ENCODE results near the gene TESK1. TPM values are rescaled to one million over a fixed set of nuclear protein-coding genes. Genes with fewer than 3 reads are reported as not detected.

Gene TESK1
- total RNA-seq, 4 donors from 2014 or later, result 2.0 to 59.7 (median 15.5) TPM

DNA sequence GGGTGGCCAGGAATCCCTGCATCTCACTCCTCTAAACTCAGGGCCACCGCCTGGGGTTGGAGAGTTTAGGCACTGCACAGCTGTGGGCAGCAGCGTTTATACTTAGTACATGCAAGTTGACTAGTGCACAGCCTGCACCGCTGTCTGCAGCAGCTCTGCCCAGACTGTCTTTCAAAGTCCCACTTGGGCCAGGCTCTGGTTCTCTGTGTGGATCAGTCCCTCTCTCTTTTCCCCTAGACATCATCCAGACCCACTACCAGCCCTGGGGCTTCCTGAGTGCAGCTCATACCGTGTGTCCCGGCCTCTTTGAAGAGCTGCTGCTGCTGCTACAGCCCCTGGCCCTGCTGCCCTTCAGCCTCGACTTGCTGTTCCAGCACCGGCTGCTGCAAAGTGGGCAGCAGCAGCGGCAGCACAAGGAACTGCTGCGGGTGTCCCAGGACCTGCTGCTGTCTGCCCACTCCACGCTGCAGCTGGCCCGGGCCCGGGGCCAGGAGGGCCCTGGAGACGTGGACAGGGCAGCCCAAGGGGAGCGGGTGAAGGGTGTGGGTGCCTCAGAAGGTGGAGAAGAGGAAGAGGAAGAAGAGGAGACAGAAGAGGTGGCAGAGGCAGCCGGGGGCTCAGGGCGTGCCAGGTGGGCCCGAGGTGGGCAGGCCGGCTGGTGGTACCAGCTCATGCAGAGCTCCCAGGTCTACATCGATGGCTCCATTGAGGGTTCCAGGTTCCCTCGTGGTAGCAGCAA, 45.1 kb upstream of the TESK1 start:
- intact Hi-C loops (cut with DNase I; ENCODE audit: low total_unique reads), result no loop called here
- H3K9me3 ChIP-seq, result no peaks in the 10 kb centered on the region
- TF ChIP-seq, protein P1, sequence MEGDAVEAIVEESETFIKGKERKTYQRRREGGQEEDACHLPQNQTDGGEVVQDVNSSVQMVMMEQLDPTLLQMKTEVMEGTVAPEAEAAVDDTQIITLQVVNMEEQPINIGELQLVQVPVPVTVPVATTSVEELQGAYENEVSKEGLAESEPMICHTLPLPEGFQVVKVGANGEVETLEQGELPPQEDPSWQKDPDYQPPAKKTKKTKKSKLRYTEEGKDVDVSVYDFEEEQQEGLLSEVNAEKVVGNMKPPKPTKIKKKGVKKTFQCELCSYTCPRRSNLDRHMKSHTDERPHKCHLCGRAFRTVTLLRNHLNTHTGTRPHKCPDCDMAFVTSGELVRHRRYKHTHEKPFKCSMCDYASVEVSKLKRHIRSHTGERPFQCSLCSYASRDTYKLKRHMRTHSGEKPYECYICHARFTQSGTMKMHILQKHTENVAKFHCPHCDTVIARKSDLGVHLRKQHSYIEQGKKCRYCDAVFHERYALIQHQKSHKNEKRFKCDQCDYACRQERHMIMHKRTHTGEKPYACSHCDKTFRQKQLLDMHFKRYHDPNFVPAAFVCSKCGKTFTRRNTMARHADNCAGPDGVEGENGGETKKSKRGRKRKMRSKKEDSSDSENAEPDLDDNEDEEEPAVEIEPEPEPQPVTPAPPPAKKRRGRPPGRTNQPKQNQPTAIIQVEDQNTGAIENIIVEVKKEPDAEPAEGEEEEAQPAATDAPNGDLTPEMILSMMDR (IDR thresholded peaks at IDR 0.05), result no peak
- no peak for TF ChIP-seq POLR2A (IDR thresholded peaks at IDR 0.05)

DNA sequence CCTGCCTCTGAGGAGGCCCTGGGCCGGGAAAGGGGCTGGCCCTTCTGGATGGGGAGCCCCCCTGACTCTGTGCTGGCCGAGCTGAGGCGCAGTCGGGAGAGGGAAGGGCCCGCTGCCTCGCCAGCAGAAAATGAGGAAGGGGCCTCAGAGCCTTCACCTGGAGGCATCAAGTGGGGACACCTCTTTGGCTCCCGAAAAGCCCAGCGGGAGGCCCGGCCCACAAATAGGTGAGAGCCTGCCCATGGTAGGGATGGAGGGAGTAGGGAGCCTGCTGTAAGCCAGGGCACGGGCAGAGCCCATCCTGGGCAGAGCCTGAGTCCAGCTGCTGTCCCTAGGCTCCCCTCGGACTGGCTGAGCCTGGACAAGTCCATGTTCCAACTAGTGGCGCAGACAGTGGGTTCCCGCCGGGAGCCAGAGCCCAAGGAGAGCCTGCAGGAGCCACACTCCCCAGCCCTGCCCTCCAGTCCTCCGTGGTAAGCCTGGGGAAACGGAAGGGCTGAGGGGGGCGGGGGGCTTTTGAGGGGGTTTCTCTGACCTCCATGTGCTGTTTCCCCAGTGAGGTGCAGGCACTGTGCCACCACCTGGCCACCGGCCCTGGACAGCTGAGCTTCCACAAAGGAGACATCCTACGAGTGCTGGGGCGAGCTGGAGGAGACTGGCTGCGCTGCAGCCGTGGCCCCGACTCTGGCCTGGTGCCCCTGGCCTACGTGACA, 44.3 kb upstream of the TESK1 start:
- H3K4me1 ChIP-seq, result no peaks in the 10 kb centered on the region
- H3K36me3 ChIP-seq, result no peaks in the 10 kb centered on the region
- peak in 1 of 2 donors; percentile 23 for DNase-seq
- H3K4me3 ChIP-seq, result no peak overlapping the region
- H3K27me3 ChIP-seq, result no peaks in the 10 kb centered on the region
- peak overlapping the region in 1 of 2 donors; percentile 23 for H3K27ac ChIP-seq
- TF ChIP-seq, protein P1 (IDR thresholded peaks at IDR 0.05), result no peak
- no peak for TF ChIP-seq POLR2A (IDR thresholded peaks at IDR 0.05)
- no peaks in the 10 kb centered on the region for H3K9me3 ChIP-seq
- intact Hi-C loops (cut with DNase I; ENCODE audit: low total_unique reads), result no loop called here

More for the DNA sequence above, 45.1 kb upstream of the TESK1 start:
- Histone ChIP-seq H3K27ac (no peak overlapping the region), H3K36me3 (no peaks in the 10 kb centered on the region), H3K4me3 (no peak overlapping the region), H3K4me1 (no peaks in the 10 kb centered on the region), H3K27me3 (no peaks in the 10 kb centered on the region)
- DNase-seq, result no peak

DNA sequence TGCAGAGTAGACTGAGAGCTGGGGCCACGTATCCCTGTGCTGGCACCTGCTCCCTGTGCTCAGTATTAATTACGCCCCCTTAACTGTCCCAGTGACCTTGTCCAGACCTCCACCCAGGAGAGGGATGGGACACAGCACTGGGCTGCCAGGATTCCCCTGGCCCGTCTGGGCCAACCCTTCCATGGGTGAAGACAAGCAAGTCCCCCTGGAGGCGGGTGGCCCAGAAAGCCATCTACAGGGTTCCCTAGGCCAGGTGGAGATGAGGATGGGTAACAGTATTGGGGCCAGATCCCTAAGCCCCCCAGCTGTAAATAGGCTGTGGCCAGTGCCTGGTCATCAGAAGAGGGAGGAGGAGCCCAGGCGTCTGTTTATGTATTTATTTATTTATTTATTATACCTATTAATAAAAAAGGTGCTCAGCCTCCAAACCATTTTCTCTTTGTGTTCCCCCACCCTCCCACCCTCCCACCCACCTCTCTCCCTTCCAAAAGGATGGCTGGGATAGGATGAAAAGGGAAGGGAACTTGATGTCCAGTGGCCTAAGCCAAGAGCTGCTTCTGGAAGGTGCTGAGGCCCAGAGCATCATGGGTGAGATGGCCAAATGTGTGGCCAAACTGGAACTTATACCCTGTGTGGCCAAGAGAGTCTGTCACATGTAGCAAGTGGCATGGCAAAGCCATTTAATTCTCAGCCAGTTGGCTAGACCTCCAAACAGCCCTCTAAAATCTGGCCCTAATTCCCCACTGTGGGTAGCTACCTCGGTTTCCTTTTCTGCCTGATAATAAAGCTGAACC, 43.4 kb upstream of the TESK1 start:
- H3K4me3 ChIP-seq, result no peak overlapping the region
- no peaks in the 10 kb centered on the region for H3K27me3 ChIP-seq
- no peaks in the 10 kb centered on the region for H3K36me3 ChIP-seq
- TF ChIP-seq, protein P1 (IDR thresholded peaks at IDR 0.05), result no peak
- no peak for TF ChIP-seq POLR2A (IDR thresholded peaks at IDR 0.05)
- H3K9me3 ChIP-seq, result no peaks in the 10 kb centered on the region
- intact Hi-C loops (cut with DNase I; ENCODE audit: low total_unique reads), result no loop called here
- no peaks in the 10 kb centered on the region for H3K4me1 ChIP-seq
- no peak for DNase-seq
- H3K27ac ChIP-seq, result no peak overlapping the region

DNA sequence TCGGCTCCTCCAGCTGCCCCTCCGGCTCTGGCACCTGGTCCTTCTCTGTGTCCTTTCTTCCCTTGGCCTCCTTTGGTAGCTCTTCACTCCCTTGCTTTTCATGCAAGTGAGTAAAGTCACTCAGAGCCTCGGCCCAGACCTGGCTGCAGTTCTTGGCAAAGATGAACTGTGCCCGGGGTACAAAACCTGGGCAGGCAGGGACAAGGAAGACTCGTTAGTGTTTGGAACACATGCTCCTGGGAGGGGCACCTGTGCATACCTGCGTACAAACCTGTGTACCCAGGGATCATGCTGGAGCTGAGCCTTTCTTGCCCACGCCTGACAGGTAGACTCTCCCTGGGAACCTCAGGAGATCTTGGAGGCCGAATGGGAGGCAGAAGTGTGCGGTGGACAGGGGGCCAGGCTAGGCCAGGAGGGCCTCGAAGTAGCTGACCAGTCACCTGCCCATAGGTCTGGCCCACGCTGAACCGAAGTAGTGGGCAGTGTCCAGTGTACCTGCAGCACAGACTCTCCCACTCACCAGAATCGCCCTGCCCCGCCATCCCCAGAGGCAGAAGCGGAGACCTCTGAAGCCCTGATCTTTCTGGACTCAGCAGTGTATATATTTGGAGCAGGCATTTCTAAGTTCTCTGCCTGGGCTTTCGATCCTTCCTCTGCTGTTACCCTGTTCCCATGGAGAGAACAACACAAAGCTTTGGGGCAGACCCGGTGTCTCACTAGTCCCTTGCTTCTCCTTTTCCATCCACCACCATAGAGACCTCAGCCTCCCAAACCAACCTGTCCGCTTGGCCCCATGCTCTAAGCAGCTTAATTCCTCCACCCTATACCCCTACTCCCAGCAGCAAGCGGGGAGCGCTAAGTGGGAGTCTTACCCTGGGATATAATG, 41.9 kb upstream of the TESK1 start:
- intact Hi-C loops (cut with DNase I; ENCODE audit: low total_unique reads), result no loop called here
- Histone ChIP-seq H3K4me3 (no peak overlapping the region), H3K27me3 (no peaks in the 10 kb centered on the region), H3K27ac (peak overlapping the region; percentile 17 to 56), H3K9me3 (no peaks in the 10 kb centered on the region), H3K4me1 (no peaks in the 10 kb centered on the region), H3K36me3 (no peaks in the 10 kb centered on the region)
- no peak for DNase-seq
- TF ChIP-seq POLR2A (IDR thresholded peaks at IDR 0.05), result no peak
- TF ChIP-seq, protein P1 (IDR thresholded peaks at IDR 0.05), result no peak
